Right cardiac atrium (tissue), 5 donors: Measurements from ENCODE around the gene CYP26C1. TPM values are rescaled to one million over a fixed set of nuclear protein-coding genes. Genes with fewer than 3 reads are reported as not detected.

Experiments
- ATAC-seq, 2 donors: fragments of 200-7000 bp; cut with Tn5 transposase; one replicate each; pipeline versions ENCODE4 v1.8.0 to v1.9.1; 2020; ENCODE audit warnings: moderate library complexity in 2 of 2, mild to moderate bottlenecking in 1 of 2
- DNase-seq, 3 donors: peaks; one replicate each; pipeline ENCODE4 v3.0.0-alpha.2; 2020
- H3K27ac ChIP-seq: one replicate; pipeline ENCODE4 v1.5.1; 2013; ENCODE audit warnings: mild to moderate bottlenecking, low read length, control low read depth, moderate library complexity
- H3K27me3 ChIP-seq: one replicate; pipeline ENCODE4 v1.6.1; 2013; ENCODE audit not compliant: control insufficient read depth, insufficient read depth
- H3K4me1 ChIP-seq: one replicate; pipeline ENCODE4 v1.6.1; 2013; ENCODE audit warnings: low read length; ENCODE audit not compliant: control insufficient read depth, insufficient read depth
- H3K4me3 ChIP-seq: one replicate; pipeline ENCODE4 v1.5.1; 2013; ENCODE audit warnings: low read length, control low read depth
- H3K9me3 ChIP-seq: one replicate; pipeline ENCODE4 v1.6.1; 2013; ENCODE audit warnings: low read length; ENCODE audit not compliant: control insufficient read depth
- WGBS: extraction: QIAGEN DNeasy Blood & Tissue Kit; methylation state at CpG from one replicate; pipeline ENCODE4 v1.1.7; 2013; 5-methylcytosine and 5-hydroxymethylcytosine counted together
- intact Hi-C, 4 donors: fragments of 100-400 bp; cut with DNase I; formaldehyde crosslinking; loops; one replicate each; pipeline versions ENCODE4 v1.11.0 to v1.14.0; 2022 to 2023
- polyA plus RNA-seq: library from polyadenylated mRNA; stranded (reverse); fragments of 200-250 nt; gene quantifications from one replicate; pipeline ENCODE4 v1.2.3, GENCODE V29; 2013
- total RNA-seq, 4 donors: library from RNA; stranded (reverse); fragmentation: NEBNext Ultra II Directional; extraction: Animal tissue kit (Norgen Biotek cat#: 25700); gene quantifications; one replicate each; pipeline ENCODE4 v1.2.1, GENCODE V29; 2021
- donor health status: healthy with polysubstance abuse.
- donor health status: DM: no; HTN: yes; CAD: no.
- donor health status: DM: no; HTN: no; CAD: no.
- donor health status: DM: no; HTN: yes; CAD: no; lungs with severe emphysema.
- donor health status: DM: yes; HTN: yes; CAD: no.

The CYP26C1 gene
- total and polyA plus RNA-seq, 5 donors: 0.02 to 0.09 TPM; not detected in 3

DNA sequence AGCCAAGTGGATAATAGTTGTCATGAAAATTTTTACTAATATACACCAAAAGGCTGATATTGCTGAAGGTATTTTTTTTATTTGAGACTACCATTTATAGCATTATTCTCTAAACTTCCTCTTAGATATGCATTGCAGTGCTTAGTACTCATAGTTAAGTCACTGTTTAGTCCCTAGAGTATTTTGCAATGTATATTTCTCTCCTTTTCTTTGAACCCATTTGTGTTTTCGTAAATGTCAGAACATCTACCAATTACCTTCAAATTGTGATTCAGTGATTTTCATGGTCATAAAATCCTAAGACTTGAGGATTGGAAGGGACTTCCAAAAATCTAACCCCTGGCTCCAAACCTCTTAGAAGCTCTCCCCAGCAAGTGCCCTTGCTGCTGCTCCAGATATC lies 21.5 kb upstream of the CYP26C1 start:
- 98% methylated on average over 1 of the region's 1 CpG for WGBS
- Histone ChIP-seq H3K27ac (no peak overlapping the region), H3K4me1 (no peaks in the 10 kb centered on the region), H3K27me3 (no peaks in the 10 kb centered on the region), H3K9me3 (no peaks in the 10 kb centered on the region), H3K4me3 (no peak overlapping the region)
- DNase-seq: no peak
- intact Hi-C loops: no loop called here
- ATAC-seq: no peak

DNA sequence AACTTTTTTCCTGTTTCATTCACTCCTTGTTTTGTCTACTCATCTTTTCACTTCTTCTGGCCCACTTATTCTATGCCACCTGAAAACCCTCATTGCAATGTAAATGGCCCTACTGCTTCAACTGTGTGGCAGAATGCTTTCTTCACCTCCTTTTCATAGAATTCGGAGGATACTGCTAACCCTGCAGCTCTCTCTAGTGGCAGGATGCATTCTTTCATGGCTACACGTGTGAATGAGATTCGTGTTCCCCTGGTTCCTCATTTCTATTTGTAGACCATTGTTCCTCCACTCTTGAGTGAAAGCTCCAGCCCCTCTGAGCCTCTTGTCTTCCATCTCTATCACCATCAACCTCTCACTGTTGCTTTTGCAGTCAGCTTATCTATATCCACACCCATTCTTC lies 20.9 kb upstream of the CYP26C1 start:
- Histone ChIP-seq H3K4me1 (no peaks in the 10 kb centered on the region), H3K27ac (no peak overlapping the region), H3K9me3 (no peaks in the 10 kb centered on the region), H3K27me3 (no peaks in the 10 kb centered on the region), H3K4me3 (no peak overlapping the region)
- no peak for ATAC-seq
- intact Hi-C loops: no loop called here
- WGBS: 25% methylated on average over 3 of the region's 3 CpGs
- no peak for DNase-seq

DNA sequence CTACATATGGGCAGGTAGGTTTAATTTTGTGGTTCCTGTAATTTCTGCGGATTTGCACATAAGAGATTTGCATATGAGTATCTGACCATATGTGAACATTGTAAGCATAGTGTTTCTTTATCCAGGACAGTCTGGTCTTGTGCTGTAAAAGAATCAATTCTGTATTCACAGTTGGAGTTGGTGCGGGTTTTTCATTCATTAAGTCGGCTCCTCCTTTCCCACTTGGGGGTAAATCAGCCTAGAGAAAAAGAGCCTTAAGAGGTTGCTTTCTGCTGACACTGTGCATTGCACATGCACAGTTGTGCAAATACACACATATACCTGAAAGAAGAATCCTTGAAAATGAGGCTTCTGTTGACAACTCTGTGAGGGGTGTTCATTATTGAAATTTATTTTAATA lies 6.1 kb upstream of the CYP26C1 start:
- intact Hi-C loops: no loop called here
- H3K27me3 ChIP-seq: peaks cover under 1% of the 10 kb centered on the region
- 93% methylated on average over 3 of the region's 3 CpGs for WGBS
- H3K9me3 ChIP-seq: no peaks in the 10 kb centered on the region
- DNase-seq (no peak), ATAC-seq (no peak)
- H3K4me3 ChIP-seq: no peak overlapping the region
- H3K27ac ChIP-seq: no peak overlapping the region
- no peaks in the 10 kb centered on the region for H3K4me1 ChIP-seq

GRCh38 chr10:93058139-93058538 lies 2.5 kb upstream of the CYP26C1 start:
- H3K9me3 ChIP-seq: no peaks in the 10 kb centered on the region
- DNase-seq: no peak
- peaks cover 2% of the 10 kb centered on the region for H3K27me3 ChIP-seq
- H3K27ac ChIP-seq: no peak overlapping the region
- no peak overlapping the region for H3K4me3 ChIP-seq
- 97% methylated on average over 3 of the region's 3 CpGs for WGBS
- no peaks in the 10 kb centered on the region for H3K4me1 ChIP-seq
- intact Hi-C loops: no loop called here
- ATAC-seq: no peak

GRCh38 chr10:93060887-93061593 lies 442 bp downstream of the CYP26C1 start:
- Histone ChIP-seq H3K9me3 (no peaks in the 10 kb centered on the region), H3K4me3 (no peak overlapping the region), H3K27me3 (peaks cover 2% of the 10 kb centered on the region), H3K4me1 (no peaks in the 10 kb centered on the region), H3K27ac (no peak overlapping the region)
- peak in 1 of 3 donors; percentile 41 for DNase-seq
- ATAC-seq: peak in 1 of 2 donors; percentile 30
- 31% methylated on average over 45 of the region's 45 CpGs for WGBS
- intact Hi-C loops: no loop called here

DNA sequence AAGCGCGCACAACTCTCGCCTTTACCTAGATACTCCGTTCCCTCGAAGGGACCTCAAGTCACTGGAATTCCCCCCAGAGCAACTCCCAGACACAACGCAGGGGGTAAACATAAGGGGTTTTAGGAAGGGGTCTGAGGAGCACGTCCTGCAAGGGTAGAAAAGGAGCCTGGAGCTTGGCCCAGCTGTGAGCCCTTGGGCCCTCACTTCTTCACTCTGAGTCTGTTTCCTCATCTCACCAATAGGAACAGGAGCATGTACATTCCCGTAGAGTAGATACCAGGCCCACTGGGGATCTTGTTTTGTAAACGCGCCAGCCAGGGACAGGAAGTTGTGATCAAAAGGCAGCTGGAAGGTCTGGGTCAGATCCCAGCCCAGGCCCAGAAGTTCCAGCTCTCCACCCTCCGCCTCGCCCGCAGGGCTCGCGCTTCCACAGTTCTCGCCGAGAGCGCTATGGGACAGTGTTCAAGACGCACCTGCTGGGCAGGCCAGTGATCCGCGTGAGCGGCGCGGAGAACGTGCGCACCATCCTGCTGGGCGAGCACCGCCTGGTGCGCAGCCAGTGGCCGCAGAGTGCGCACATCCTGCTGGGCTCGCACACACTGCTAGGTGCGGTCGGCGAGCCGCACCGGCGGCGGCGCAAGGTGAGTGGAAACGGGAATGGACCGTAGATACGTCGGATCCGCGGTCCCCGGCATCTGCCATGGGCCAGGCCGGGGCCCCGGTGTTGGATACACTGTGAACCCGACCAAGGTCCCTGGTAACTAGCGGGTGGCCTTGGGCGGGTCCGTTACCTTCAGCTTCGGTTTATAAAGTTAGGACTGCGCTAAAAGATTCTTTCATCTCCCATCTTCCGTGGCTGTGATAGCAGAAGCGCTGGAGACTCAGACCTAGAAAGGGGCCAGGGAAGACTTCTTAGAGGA lies 1.3 kb downstream of the CYP26C1 start:
- peaks cover 2% of the 10 kb centered on the region for H3K27me3 ChIP-seq
- H3K4me3 ChIP-seq: peak overlapping the region; percentile 20
- no peak overlapping the region for H3K27ac ChIP-seq
- WGBS: 7% methylated on average over 57 of the region's 57 CpGs
- intact Hi-C loops: no loop called here
- ATAC-seq: peak in 1 of 2 donors; percentile 40
- H3K4me1 ChIP-seq: no peaks in the 10 kb centered on the region
- no peaks in the 10 kb centered on the region for H3K9me3 ChIP-seq
- no peak for DNase-seq

GRCh38 chr10:93062514-93063143 lies 2.0 kb downstream of the CYP26C1 start:
- WGBS: under 1% methylated on average over 68 of the region's 68 CpGs
- ATAC-seq (peak; percentile 12 to 50), DNase-seq (peak in 1 of 3 donors; percentile 57)
- Histone ChIP-seq H3K9me3 (no peaks in the 10 kb centered on the region), H3K4me1 (no peaks in the 10 kb centered on the region), H3K27ac (no peak overlapping the region), H3K27me3 (peaks cover 2% of the 10 kb centered on the region), H3K4me3 (peak overlapping the region; percentile 20)
- intact Hi-C loops: no loop called here

- Histone ChIP-seq H3K4me3 (no peak overlapping the region), H3K27ac (no peak overlapping the region), H3K9me3 (no peaks in the 10 kb centered on the region), H3K4me1 (no peaks in the 10 kb centered on the region), H3K27me3 (peaks cover 2% of the 10 kb centered on the region)
- no peak for ATAC-seq
- WGBS: 14% methylated on average over 43 of the region's 43 CpGs
- intact Hi-C loops: no loop called here
- DNase-seq: peak in 1 of 3 donors; percentile 32
These were observed 2.8 kb downstream of the CYP26C1 start for GRCh38 chr10:93063144-93063976.

GRCh38 chr10:93063977-93064660 lies 3.5 kb downstream of the CYP26C1 start:
- 79% methylated on average over 9 of the region's 9 CpGs for WGBS
- H3K4me3 ChIP-seq: no peak overlapping the region
- H3K4me1 ChIP-seq: no peaks in the 10 kb centered on the region
- H3K27ac ChIP-seq: no peak overlapping the region
- no peak for DNase-seq
- intact Hi-C loops: no loop called here
- no peak for ATAC-seq
- H3K9me3 ChIP-seq: no peaks in the 10 kb centered on the region
- H3K27me3 ChIP-seq: peaks cover 2% of the 10 kb centered on the region
